ES-I3 (cell line): ENCODE data around the gene JSRP1.
A peak's percentile ranks its signal among the peaks of the same experiment; 100 is the strongest.

Source experiments
- H3K36me3 ChIP-seq: 2 replicates; pipeline ENCODE4 v1.6.1; 2013; ENCODE audit warnings: mild to moderate bottlenecking, low read length, control low read depth, moderate library complexity; ENCODE audit not compliant: insufficient read depth
- H3K4me1 ChIP-seq: 2 replicates; pipeline ENCODE4 v1.6.1; 2013; ENCODE audit warnings: mild to moderate bottlenecking, control low read depth, low read length; ENCODE audit not compliant: insufficient read depth
- H3K9ac ChIP-seq: 2 replicates; pipeline ENCODE4 v1.6.1; 2013; ENCODE audit warnings: low read depth, mild to moderate bottlenecking, low read length, moderate library complexity
- H3K9me3 ChIP-seq: 2 replicates; pipeline ENCODE4 v1.6.1; 2013; ENCODE audit warnings: mild to moderate bottlenecking, low read length, moderate library complexity; ENCODE audit not compliant: control insufficient read depth, insufficient read depth

JSRP1 gene

GRCh38 chr19:2275588-2276428 lies 19.6 kb upstream of the JSRP1 start:
- Histone ChIP-seq H3K9me3 (no peaks in the 10 kb centered on the region), H3K9ac (no peak overlapping the region), H3K36me3 (peaks cover 5% of the 10 kb centered on the region), H3K4me1 (peaks cover 3% of the 10 kb centered on the region; the same call in 1 of the 2 replicates)

GRCh38 chr19:2274931-2275535 lies 18.8 kb upstream of the JSRP1 start:
- H3K9me3 ChIP-seq: no peaks in the 10 kb centered on the region
- peaks cover 3% of the 10 kb centered on the region; the same call in 1 of the 2 replicates for H3K4me1 ChIP-seq
- peaks cover 5% of the 10 kb centered on the region for H3K36me3 ChIP-seq
- no peak overlapping the region for H3K9ac ChIP-seq

- Histone ChIP-seq H3K36me3 (peaks cover 5% of the 10 kb centered on the region), H3K9ac (no peak overlapping the region), H3K9me3 (no peaks in the 10 kb centered on the region), H3K4me1 (peaks cover 3% of the 10 kb centered on the region; the same call in 1 of the 2 replicates)
Measured at GRCh38 chr19:2274185-2274711, 18.0 kb upstream of the JSRP1 start.

GRCh38 chr19:2273356-2274184 lies 17.4 kb upstream of the JSRP1 start:
- peak overlapping the region; percentile 43 for H3K9ac ChIP-seq
- no peaks in the 10 kb centered on the region for H3K9me3 ChIP-seq
- peaks cover 3% of the 10 kb centered on the region; the same call in 1 of the 2 replicates for H3K4me1 ChIP-seq
- peaks cover 5% of the 10 kb centered on the region for H3K36me3 ChIP-seq

- no peaks in the 10 kb centered on the region for H3K9me3 ChIP-seq
- peaks cover 5% of the 10 kb centered on the region for H3K36me3 ChIP-seq
- H3K9ac ChIP-seq: peak overlapping the region; percentile 99
- H3K4me1 ChIP-seq: peaks cover 3% of the 10 kb centered on the region; the same call in 1 of the 2 replicates
Measured at GRCh38 chr19:2271234-2272103, 15.3 kb upstream of the JSRP1 start.

- Histone ChIP-seq H3K36me3 (peaks cover 5% of the 10 kb centered on the region), H3K4me1 (peaks cover 3% of the 10 kb centered on the region; the same call in 1 of the 2 replicates), H3K9me3 (no peaks in the 10 kb centered on the region), H3K9ac (peak overlapping the region; percentile 99)
Measured at GRCh38 chr19:2270423-2271233, 14.4 kb upstream of the JSRP1 start.

- Histone ChIP-seq H3K4me1 (no peaks in the 10 kb centered on the region), H3K36me3 (peaks cover 5% of the 10 kb centered on the region), H3K9ac (peak overlapping the region; percentile 99), H3K9me3 (no peaks in the 10 kb centered on the region)
Measured at GRCh38 chr19:2270157-2270422, 13.9 kb upstream of the JSRP1 start.

- H3K9ac ChIP-seq: peak overlapping the region; percentile 99
- no peaks in the 10 kb centered on the region for H3K4me1 ChIP-seq
- no peaks in the 10 kb centered on the region for H3K9me3 ChIP-seq
- H3K36me3 ChIP-seq: peaks cover 5% of the 10 kb centered on the region
Measured at GRCh38 chr19:2269244-2270156, 13.3 kb upstream of the JSRP1 start.

GRCh38 chr19:2268861-2269243 lies 12.6 kb upstream of the JSRP1 start:
- Histone ChIP-seq H3K9ac (peak overlapping the region; percentile 97), H3K9me3 (no peaks in the 10 kb centered on the region), H3K4me1 (no peaks in the 10 kb centered on the region), H3K36me3 (peaks cover 5% of the 10 kb centered on the region)

- peak overlapping the region; percentile 97 for H3K9ac ChIP-seq
- peaks cover 5% of the 10 kb centered on the region for H3K36me3 ChIP-seq
- no peaks in the 10 kb centered on the region for H3K9me3 ChIP-seq
- no peaks in the 10 kb centered on the region for H3K4me1 ChIP-seq
Measured at GRCh38 chr19:2268480-2268830, 12.2 kb upstream of the JSRP1 start.

GRCh38 chr19:2266183-2266993 lies 10.2 kb upstream of the JSRP1 start:
- no peaks in the 10 kb centered on the region for H3K36me3 ChIP-seq
- no peaks in the 10 kb centered on the region for H3K9me3 ChIP-seq
- H3K9ac ChIP-seq: no peak overlapping the region
- H3K4me1 ChIP-seq: no peaks in the 10 kb centered on the region
